ENCODE data around the gene GRK1. TPM values are rescaled to one million over a fixed set of nuclear protein-coding genes. Genes with fewer than 3 reads are reported as not detected.

The GRK1 gene
- total RNA-seq, 3 donors from 2014 or later, result not detected

DNA sequence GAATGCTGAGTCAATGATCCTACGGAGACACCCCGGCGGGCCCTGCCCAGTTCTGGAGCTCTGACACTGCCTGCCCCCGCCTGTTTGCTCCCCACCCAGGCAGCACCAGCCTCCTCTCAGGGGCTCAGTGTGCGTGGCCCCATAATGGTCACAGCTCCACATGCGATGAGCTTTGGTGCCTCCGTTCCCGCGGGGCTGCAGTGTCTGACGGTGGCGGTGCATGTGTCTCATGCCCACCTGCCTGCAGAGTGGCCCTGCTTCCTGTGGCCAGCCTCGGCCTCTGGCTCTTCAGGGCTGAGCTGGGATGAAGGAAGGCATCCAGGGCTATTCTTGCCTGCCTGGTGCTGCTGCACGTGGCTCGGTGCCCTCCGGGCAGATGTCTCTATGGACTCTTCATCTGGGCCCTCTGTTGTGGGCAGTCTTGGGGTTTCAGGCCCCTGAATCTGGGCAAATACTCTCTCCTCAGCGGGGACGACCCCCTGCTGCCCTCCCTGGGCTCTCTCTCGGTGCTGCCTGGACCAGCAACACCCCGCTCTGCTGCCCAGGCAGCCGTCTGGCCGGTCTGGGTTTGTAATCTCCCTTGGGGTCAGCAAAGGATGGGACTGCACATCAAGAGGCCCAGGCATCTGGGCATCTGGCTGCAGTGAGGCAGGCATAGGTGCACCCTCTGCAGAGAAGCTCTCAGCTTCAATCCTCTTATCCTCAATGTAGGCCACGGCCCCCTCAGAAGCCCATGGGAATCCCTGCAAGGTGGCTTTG is 72.7 kb downstream of the GRK1 start:
- H3K4me3 ChIP-seq, result no peak overlapping the region
- TF ChIP-seq, protein P1, sequence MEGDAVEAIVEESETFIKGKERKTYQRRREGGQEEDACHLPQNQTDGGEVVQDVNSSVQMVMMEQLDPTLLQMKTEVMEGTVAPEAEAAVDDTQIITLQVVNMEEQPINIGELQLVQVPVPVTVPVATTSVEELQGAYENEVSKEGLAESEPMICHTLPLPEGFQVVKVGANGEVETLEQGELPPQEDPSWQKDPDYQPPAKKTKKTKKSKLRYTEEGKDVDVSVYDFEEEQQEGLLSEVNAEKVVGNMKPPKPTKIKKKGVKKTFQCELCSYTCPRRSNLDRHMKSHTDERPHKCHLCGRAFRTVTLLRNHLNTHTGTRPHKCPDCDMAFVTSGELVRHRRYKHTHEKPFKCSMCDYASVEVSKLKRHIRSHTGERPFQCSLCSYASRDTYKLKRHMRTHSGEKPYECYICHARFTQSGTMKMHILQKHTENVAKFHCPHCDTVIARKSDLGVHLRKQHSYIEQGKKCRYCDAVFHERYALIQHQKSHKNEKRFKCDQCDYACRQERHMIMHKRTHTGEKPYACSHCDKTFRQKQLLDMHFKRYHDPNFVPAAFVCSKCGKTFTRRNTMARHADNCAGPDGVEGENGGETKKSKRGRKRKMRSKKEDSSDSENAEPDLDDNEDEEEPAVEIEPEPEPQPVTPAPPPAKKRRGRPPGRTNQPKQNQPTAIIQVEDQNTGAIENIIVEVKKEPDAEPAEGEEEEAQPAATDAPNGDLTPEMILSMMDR (IDR thresholded peaks at IDR 0.05), result no peak
- no peak for TF ChIP-seq POLR2A (IDR thresholded peaks at IDR 0.05)
- TF ChIP-seq POLR2AphosphoS5 (IDR thresholded peaks at IDR 0.05), result no peak
- H3K36me3 ChIP-seq, result no peaks in the 10 kb centered on the region
- H3K27ac ChIP-seq, result no peak overlapping the region
- no peaks in the 10 kb centered on the region for H3K4me1 ChIP-seq
- peaks cover 0 to 25% of the 10 kb centered on the region in 2 donors for H3K27me3 ChIP-seq
- intact Hi-C loops (cut with DNase I; ENCODE audit: low total_unique reads), result no loop called here
- no peaks in the 10 kb centered on the region for H3K9me3 ChIP-seq
- no peak for DNase-seq (ENCODE audit: low spot score in 2 of 2)

DNA sequence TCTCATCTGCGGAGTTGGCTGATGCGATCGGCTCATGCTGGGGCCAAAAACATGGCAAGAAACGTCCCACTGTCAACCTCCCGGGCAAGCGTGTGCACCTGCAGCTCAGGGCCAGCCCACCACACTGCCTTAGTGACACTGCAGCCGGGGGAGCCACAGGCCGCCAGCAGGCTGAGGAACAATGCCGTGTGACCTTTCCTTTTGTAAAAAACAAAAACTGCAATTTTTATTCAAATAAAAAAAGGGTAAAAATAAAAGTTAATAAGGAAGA is 73.2 kb downstream of the GRK1 start:
- TF ChIP-seq POLR2AphosphoS5 (IDR thresholded peaks at IDR 0.05) (no peak), POLR2A (IDR thresholded peaks at IDR 0.05) (no peak)
- TF ChIP-seq, protein P1 (IDR thresholded peaks at IDR 0.05), result no peak
- Histone ChIP-seq H3K27ac (no peak overlapping the region), H3K36me3 (no peaks in the 10 kb centered on the region), H3K4me1 (no peaks in the 10 kb centered on the region), H3K9me3 (no peaks in the 10 kb centered on the region), H3K27me3 (peaks cover 0 to 25% of the 10 kb centered on the region in 2 donors), H3K4me3 (no peak overlapping the region)
- DNase-seq (ENCODE audit: low spot score in 2 of 2), result no peak
- intact Hi-C loops (cut with DNase I; ENCODE audit: low total_unique reads), result no loop called here

DNA sequence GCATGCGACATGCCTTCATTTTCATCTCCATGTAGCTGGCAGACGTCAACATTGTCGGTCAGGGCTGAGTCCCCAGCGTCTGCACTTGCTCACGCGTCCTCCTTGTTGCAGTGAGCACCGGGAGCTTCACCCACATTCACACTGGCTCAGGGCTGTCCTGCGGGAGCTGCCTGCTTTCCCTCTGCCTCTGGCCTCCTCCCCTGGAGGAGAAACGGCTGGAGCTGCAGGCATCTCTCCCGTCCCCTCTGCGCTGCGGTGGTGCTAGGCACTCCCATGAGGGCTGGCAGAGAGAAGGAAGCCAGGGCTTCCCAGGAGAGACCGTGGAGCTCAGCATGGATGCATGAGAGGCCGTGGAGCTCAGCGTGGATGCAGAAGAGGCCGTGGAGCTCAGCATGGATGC is 73.6 kb downstream of the GRK1 start:
- H3K4me1 ChIP-seq, result no peaks in the 10 kb centered on the region
- H3K4me3 ChIP-seq, result no peak overlapping the region
- no peak overlapping the region for H3K27ac ChIP-seq
- no peak for DNase-seq (ENCODE audit: low spot score in 2 of 2)
- intact Hi-C loops (cut with DNase I; ENCODE audit: low total_unique reads), result no loop called here
- no peak for TF ChIP-seq POLR2AphosphoS5 (IDR thresholded peaks at IDR 0.05)
- TF ChIP-seq, protein P1 (IDR thresholded peaks at IDR 0.05), result no peak
- no peak for TF ChIP-seq POLR2A (IDR thresholded peaks at IDR 0.05)
- peaks cover 0 to 25% of the 10 kb centered on the region in 2 donors for H3K27me3 ChIP-seq
- H3K36me3 ChIP-seq, result no peaks in the 10 kb centered on the region
- no peaks in the 10 kb centered on the region for H3K9me3 ChIP-seq

- H3K4me1 ChIP-seq, result no peaks in the 10 kb centered on the region
- H3K36me3 ChIP-seq, result no peaks in the 10 kb centered on the region
- TF ChIP-seq, protein P1 (IDR thresholded peaks at IDR 0.05), result no peak
- TF ChIP-seq POLR2A (IDR thresholded peaks at IDR 0.05) (no peak), POLR2AphosphoS5 (IDR thresholded peaks at IDR 0.05) (no peak)
- DNase-seq (ENCODE audit: low spot score in 2 of 2), result no peak
- H3K27ac ChIP-seq, result no peak overlapping the region
- no peak overlapping the region for H3K4me3 ChIP-seq
- intact Hi-C loops (cut with DNase I; ENCODE audit: low total_unique reads), result no loop called here
- no peaks in the 10 kb centered on the region for H3K9me3 ChIP-seq
- H3K27me3 ChIP-seq, result peaks cover 0 to 25% of the 10 kb centered on the region in 2 donors
These were observed 74.2 kb downstream of the GRK1 start for GRCh38 chr13:113741191-113741668.

GRCh38 chr13:113742000-113742441 is 75.0 kb downstream of the GRK1 start:
- Histone ChIP-seq H3K4me3 (no peak overlapping the region), H3K36me3 (no peaks in the 10 kb centered on the region), H3K27ac (no peak overlapping the region), H3K27me3 (peaks cover 0 to 25% of the 10 kb centered on the region in 2 donors), H3K4me1 (no peaks in the 10 kb centered on the region), H3K9me3 (no peaks in the 10 kb centered on the region)
- TF ChIP-seq POLR2A (IDR thresholded peaks at IDR 0.05), result no peak
- no peak for TF ChIP-seq POLR2AphosphoS5 (IDR thresholded peaks at IDR 0.05)
- TF ChIP-seq, protein P1 (IDR thresholded peaks at IDR 0.05), result no peak
- intact Hi-C loops (cut with DNase I; ENCODE audit: low total_unique reads), result no loop called here
- no peak for DNase-seq (ENCODE audit: low spot score in 2 of 2)

Data from breast epithelium (tissue), 4 donors.